HepG2 (cell line): ENCODE measurements around the gene SH3D21. TPM values are rescaled to one million over a fixed set of nuclear protein-coding genes. Genes with fewer than 3 reads are reported as not detected.

Experiments
- AGO2 ChIP-seq: fragments of 200-400 bp; formaldehyde crosslinking; optimal IDR thresholded peaks from 2 replicates; pipeline ENCODE3; 2017; ENCODE audit warnings: mild to moderate bottlenecking, low read depth, low read length, moderate library complexity
- AHR ChIP-seq: IDR thresholded peaks from 2 replicates; pipeline ENCODE4 v1.6.1; 2018; ENCODE audit warnings: missing genetic modification reagents, missing compliant biosample characterization
- ATM ChIP-seq: fragments of 450-650 bp; IDR thresholded peaks from 2 replicates; pipeline ENCODE4 v1.7.1; 2017; ENCODE audit warnings: mild to moderate bottlenecking, borderline replicate concordance
- BHLHE40 ChIP-seq: IDR thresholded peaks from 2 replicates; pipeline ENCODE4 v1.6.1; 2011; ENCODE audit warnings: low read length, improper control_type of control experiment
- CENPBD1 ChIP-seq: sonication (generic); formaldehyde crosslinking; IDR thresholded peaks from 2 replicates; pipeline ENCODE4 v1.8.0; 2022; ENCODE audit warnings: missing genetic modification reagents, low read depth, mild to moderate bottlenecking, borderline replicate concordance
- DNMT3B ChIP-seq: conservative IDR thresholded peaks from 2 replicates; pipeline ENCODE4 v1.6.1; 2016; ENCODE audit warnings: missing biosample characterization, control low read depth
- HNRNPK ChIP-seq: fragments of 200-400 bp; formaldehyde crosslinking; IDR thresholded peaks from 2 replicates; pipeline ENCODE4 v1.6.1; 2018; ENCODE audit warnings: low read length, low read depth, moderate library complexity, mild to moderate bottlenecking; ENCODE audit not compliant: poor library complexity, severe bottlenecking
- HOXA9 ChIP-seq: sonication (generic); formaldehyde crosslinking; IDR thresholded peaks from 2 replicates; pipeline ENCODE4 v1.8.1; 2022; ENCODE audit warnings: missing genetic modification reagents, mild to moderate bottlenecking, moderate library complexity, borderline replicate concordance
- KDM6A ChIP-seq: IDR thresholded peaks from 2 replicates; pipeline ENCODE4 v1.6.1; 2016; ENCODE audit warnings: low read depth
- KLF11 ChIP-seq: IDR thresholded peaks from 2 replicates; pipeline ENCODE4 v1.6.1; 2016; ENCODE audit warnings: missing compliant biosample characterization
- NFE2L2 ChIP-seq: fragments of 150-350 bp; IDR thresholded peaks from 2 replicates; pipeline ENCODE4 v1.6.1; 2014; ENCODE audit warnings: low read length
- RBFOX2 ChIP-seq: fragments of 200-400 bp; formaldehyde crosslinking; IDR thresholded peaks from 2 replicates; pipeline ENCODE4 v1.6.1; 2017; ENCODE audit warnings: low read depth, mild to moderate bottlenecking, low read length
- SP4 ChIP-seq: sonication (generic); formaldehyde crosslinking; IDR thresholded peaks from 2 replicates; pipeline ENCODE4 v1.8.1; 2023; ENCODE audit warnings: mild to moderate bottlenecking, missing genetic modification reagents
- ZNF207 ChIP-seq: fragments of 450-650 bp; IDR thresholded peaks from 2 replicates; pipeline ENCODE4 v1.6.1; 2016; ENCODE audit warnings: antibody characterized with exemption, borderline replicate concordance
- ZNF512B ChIP-seq: sonication (generic); formaldehyde crosslinking; IDR thresholded peaks from 2 replicates; pipeline ENCODE4 v1.5.1; 2020; ENCODE audit warnings: missing genetic modification reagents, mild to moderate bottlenecking, borderline replicate concordance
- ZNF558 ChIP-seq: sonication (generic); formaldehyde crosslinking; IDR thresholded peaks from 2 replicates; pipeline ENCODE4 v1.9.0; 2022; ENCODE audit warnings: mild to moderate bottlenecking, missing genetic modification reagents, borderline replicate concordance
- ZNF670 ChIP-seq: sonication (generic); formaldehyde crosslinking; IDR thresholded peaks from 2 replicates; pipeline ENCODE4 v1.8.0; 2022; ENCODE audit warnings: mild to moderate bottlenecking, missing genetic modification reagents, borderline replicate concordance
- ZNF777 ChIP-seq: sonication (generic); formaldehyde crosslinking; IDR thresholded peaks from 2 replicates; pipeline ENCODE4 v1.4.0; 2020; ENCODE audit warnings: missing genetic modification reagents
- polyA plus RNA-seq, 8 experiments: library from polyadenylated mRNA; depleted of rRNA in 3 of 8; stranded (reverse) in 7 of 8; unstranded in 1 of 8; fragments of >200 nt; fragmentation: Illumina TruSeq in 4 of 8; extraction: Trizol in 4 of 8; gene quantifications; 2 replicates each; pipeline versions ENCODE4 v1.2.1 to v1.2.3, GENCODE V29; 2011 to 2016; ENCODE audit warnings: low read depth in 4 of 8, missing spikeins in 1 of 8, mixed read lengths in 1 of 8; ENCODE audit not compliant: insufficient read depth in 1 of 8
- total RNA-seq, 5 experiments: library from RNA; depleted of rRNA; stranded (reverse); fragments of >200 nt; fragmentation: Illumina TruSeq; extraction: Trizol; gene quantifications; 2 replicates each; pipeline ENCODE4 v1.2.3, GENCODE V29; 2016; ENCODE audit warnings: low read depth in 1 of 5
- TF ChIP-seq, protein P1 (sequence below): sonication (generic); formaldehyde crosslinking; IDR thresholded peaks from 2 replicates; pipeline ENCODE4 v1.4.0; 2020; ENCODE audit warnings: mild to moderate bottlenecking, missing genetic modification reagents
- TF ChIP-seq, protein P2 (sequence below): sonication (generic); formaldehyde crosslinking; IDR thresholded peaks from 2 replicates; pipeline ENCODE4 v1.5.0; 2020; ENCODE audit warnings: missing genetic modification reagents

SH3D21 gene
- total and polyA plus RNA-seq, 2 of the 13 experiments (the other 11 are each of a cell fraction or from before 2014, with no cell fraction given), result 5.1 to 8.6 TPM

DNA sequence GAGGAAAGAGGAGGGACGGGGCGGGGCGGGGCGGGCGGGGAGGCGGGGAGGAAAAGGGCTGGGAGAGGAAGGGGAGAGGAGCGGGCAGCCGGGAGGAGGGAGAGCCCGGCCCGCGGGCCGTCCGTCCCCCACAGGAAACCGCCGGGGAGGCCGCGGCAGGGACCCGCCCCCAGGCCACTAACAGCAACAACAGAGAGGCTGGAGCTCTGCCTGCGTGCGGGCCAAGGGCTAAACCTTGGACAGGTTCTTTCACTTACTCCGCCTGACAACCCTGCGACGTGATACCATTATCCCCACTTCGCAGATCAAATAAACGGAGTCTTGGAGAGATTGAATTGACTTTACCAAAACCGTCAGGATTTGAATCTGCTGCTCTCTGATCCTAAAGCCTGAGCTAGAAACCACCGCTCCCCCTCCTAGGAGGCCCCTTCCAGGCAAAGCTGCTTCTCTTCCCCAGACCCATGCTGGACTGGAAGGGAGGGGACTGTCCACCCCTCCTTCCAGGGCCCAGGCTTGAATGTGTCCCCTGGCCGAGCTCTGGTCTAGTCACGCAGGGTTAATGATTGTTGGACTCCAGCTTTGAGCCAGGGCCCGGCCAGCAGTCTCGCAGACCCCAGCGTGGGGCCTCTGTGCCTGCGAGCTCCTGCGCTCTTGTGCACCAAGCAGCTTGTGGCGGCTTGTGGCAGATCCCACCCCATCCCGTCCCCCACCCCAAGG lies 17.6 kb downstream of the SH3D21 start, which contains the start of gene EVA1B (continued):
- TF ChIP-seq ZNF512B (CRISPR knock-in tag), result no peak
- no peak for TF ChIP-seq SP4
- TF ChIP-seq DNMT3B (CRISPR knock-in tag), result no peak
- no peak; the same call in 1 of the 2 replicates for TF ChIP-seq AHR (CRISPR knock-in tag)
- no peak for TF ChIP-seq BHLHE40
- TF ChIP-seq ZNF670 (CRISPR knock-in tag), result no peak
- no peak for TF ChIP-seq HOXA9 (CRISPR knock-in tag)
- TF ChIP-seq AGO2, result peak; percentile 60
- 0 out of 2 replicates have a peak, but pooled peaks have one; percentile 38 for TF ChIP-seq RBFOX2
- no peak for TF ChIP-seq ZNF777 (CRISPR knock-in tag)
- TF ChIP-seq ATM, result no peak
- TF ChIP-seq KDM6A (CRISPR knock-in tag), result no peak; the same call in 1 of the 2 replicates
- no peak for TF ChIP-seq ZNF207
- TF ChIP-seq HNRNPK, result peak; percentile 57
- TF ChIP-seq, protein P1, sequence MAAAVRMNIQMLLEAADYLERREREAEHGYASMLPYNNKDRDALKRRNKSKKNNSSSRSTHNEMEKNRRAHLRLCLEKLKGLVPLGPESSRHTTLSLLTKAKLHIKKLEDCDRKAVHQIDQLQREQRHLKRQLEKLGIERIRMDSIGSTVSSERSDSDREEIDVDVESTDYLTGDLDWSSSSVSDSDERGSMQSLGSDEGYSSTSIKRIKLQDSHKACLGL, result 0 out of 2 replicates have a peak, but pooled peaks have one; percentile 7
- no peak for TF ChIP-seq ZNF558 (CRISPR knock-in tag)
- TF ChIP-seq NFE2L2, result no peak
- TF ChIP-seq, protein P2, sequence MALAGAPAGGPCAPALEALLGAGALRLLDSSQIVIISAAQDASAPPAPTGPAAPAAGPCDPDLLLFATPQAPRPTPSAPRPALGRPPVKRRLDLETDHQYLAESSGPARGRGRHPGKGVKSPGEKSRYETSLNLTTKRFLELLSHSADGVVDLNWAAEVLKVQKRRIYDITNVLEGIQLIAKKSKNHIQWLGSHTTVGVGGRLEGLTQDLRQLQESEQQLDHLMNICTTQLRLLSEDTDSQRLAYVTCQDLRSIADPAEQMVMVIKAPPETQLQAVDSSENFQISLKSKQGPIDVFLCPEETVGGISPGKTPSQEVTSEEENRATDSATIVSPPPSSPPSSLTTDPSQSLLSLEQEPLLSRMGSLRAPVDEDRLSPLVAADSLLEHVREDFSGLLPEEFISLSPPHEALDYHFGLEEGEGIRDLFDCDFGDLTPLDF (CRISPR knock-in tag), result no peak
- no peak; the same call in 1 of the 2 replicates for TF ChIP-seq KLF11 (CRISPR knock-in tag)
- TF ChIP-seq CENPBD1, result no peak
